ENCODE data around the gene KRT72. TPM values are rescaled to one million over a fixed set of nuclear protein-coding genes. Genes with fewer than 3 reads are reported as not detected.

KRT72 gene
- 0.23 TPM for total RNA-seq

GRCh38 chr12:52600941-52601481, at the start of gene KRT72:
Gene KRT72 (minus strand): TSS chr12:52601463. CDS start chr12:52601452, 11 bp downstream.

GRCh38 chr12:52618216-52618615, 17.0 kb upstream of the KRT72 start, which contains the start of gene KRT73:
Gene KRT73 (minus strand): TSS chr12:52618559. CDS start chr12:52618524, 35 bp downstream.

DNA sequence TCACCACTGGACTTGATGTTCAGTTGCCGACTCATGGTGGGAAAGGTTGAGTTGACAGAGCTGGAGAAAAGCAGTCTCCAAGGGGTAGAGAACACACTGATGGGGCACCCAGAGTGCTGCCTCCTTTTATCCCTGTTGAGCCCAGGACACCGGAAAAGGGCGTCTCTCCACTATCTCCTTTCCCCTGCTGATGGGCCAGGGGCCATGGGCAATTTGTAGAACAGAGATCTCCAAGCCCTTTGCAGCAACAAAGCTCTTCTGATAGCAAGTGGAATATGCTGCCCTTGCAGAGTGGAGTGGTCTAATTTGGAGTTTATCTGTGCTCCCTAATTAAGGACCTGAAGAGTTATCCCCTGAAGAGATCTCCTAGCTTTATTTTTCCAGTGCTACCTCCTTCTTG, 27.5 kb downstream of the KRT72 start, which contains the start of gene KRT74:
TSS of gene KRT74 (minus strand) at position 101 of the 400 bp plus-strand sequence. CDS start at position 35, 66 bp downstream.

GRCh38 chr12:52552681-52553195, 48.5 kb downstream of the KRT72 start, which contains the start of gene KRT71:
Gene KRT71 (minus strand): TSS chr12:52553145. CDS start chr12:52553077, 68 bp downstream.

Other genes starting within 250 kb of the KRT72 start
- gene KRT85, start 234.0 kb downstream of the KRT72 start, total RNA-seq, result not detected
- gene KRT84, start 215.8 kb downstream of the KRT72 start, total RNA-seq, result not detected
- not detected for gene KRT82, start 195.1 kb downstream of the KRT72 start, total RNA-seq
- not detected for gene KRT75, start 167.1 kb downstream of the KRT72 start, total RNA-seq
- not detected for gene KRT6B, start 149.3 kb downstream of the KRT72 start, total RNA-seq
- gene KRT6C, start 127.7 kb downstream of the KRT72 start, total RNA-seq, result not detected
- not detected for gene KRT6A, start 108.2 kb downstream of the KRT72 start, total RNA-seq
- gene KRT5, start 81.1 kb downstream of the KRT72 start, total RNA-seq, result 0.46 TPM
- not detected for gene KRT71, start 48.3 kb downstream of the KRT72 start, total RNA-seq
- not detected for gene KRT74, start 27.6 kb downstream of the KRT72 start, total RNA-seq
- gene KRT73, start 17.1 kb upstream of the KRT72 start, total RNA-seq, result not detected
- not detected for gene KRT2, start 50.7 kb upstream of the KRT72 start, total RNA-seq
- 0.46 TPM for gene KRT1, start 78.9 kb upstream of the KRT72 start, total RNA-seq
- gene KRT77, start 102.1 kb upstream of the KRT72 start, total RNA-seq, result not detected
- not detected for gene KRT76, start 175.9 kb upstream of the KRT72 start, total RNA-seq
- 0.23 TPM for gene KRT3, start 194.7 kb upstream of the KRT72 start, total RNA-seq
- gene KRT4, start 212.7 kb upstream of the KRT72 start, total RNA-seq, result not detected
- not detected for gene KRT79, start 232.8 kb upstream of the KRT72 start, total RNA-seq
- gene KRT78, start 247.5 kb upstream of the KRT72 start, total RNA-seq, result not detected

Data from diencephalon (tissue), 1 donor.